Mesenchymal stem cell (in vitro differentiated cells and primary cell): ENCODE data around the gene GSAP.

Experiments used
- DNase-seq: peaks from one replicate; pipeline ENCODE4 v3.0.0-alpha.2; 2013
- H2AFZ ChIP-seq: one replicate; pipeline ENCODE4 v1.6.1; 2013; ENCODE audit warnings: low read depth, mild to moderate bottlenecking, control low read depth, inconsistent platforms, low read length, moderate library complexity
- H2AK5ac ChIP-seq: 2 replicates; pipeline ENCODE4 v1.6.1; 2013; ENCODE audit warnings: low read length, moderate library complexity, mild to moderate bottlenecking, inconsistent platforms; ENCODE audit not compliant: severe bottlenecking
- H2BK120ac ChIP-seq: one replicate; pipeline ENCODE4 v1.6.1; 2013; ENCODE audit warnings: low read depth, mild to moderate bottlenecking, inconsistent platforms, low read length, moderate library complexity
- H2BK12ac ChIP-seq, 2 experiments: one replicate each; pipeline ENCODE4 v1.6.1; 2013; ENCODE audit warnings: inconsistent platforms in 2 of 2, low read length in 2 of 2, mild to moderate bottlenecking in 2 of 2, moderate library complexity in 2 of 2, control low read depth in 1 of 2
- H2BK15ac ChIP-seq: one replicate; pipeline ENCODE4 v1.6.1; 2013; ENCODE audit warnings: mild to moderate bottlenecking, low read depth, inconsistent platforms; ENCODE audit not compliant: poor library complexity, severe bottlenecking
- H2BK5ac ChIP-seq: 2 replicates; pipeline ENCODE4 v1.6.1; 2013; ENCODE audit warnings: low read depth, mild to moderate bottlenecking, low read length, control low read depth, inconsistent platforms; ENCODE audit not compliant: poor library complexity, severe bottlenecking
- H3K14ac ChIP-seq, 2 experiments: one replicate each; pipeline ENCODE4 v1.6.1; 2013; ENCODE audit warnings: inconsistent platforms in 2 of 2, low read length in 2 of 2, control low read depth in 1 of 2, mild to moderate bottlenecking in 1 of 2, moderate library complexity in 1 of 2
- H3K18ac ChIP-seq, 2 experiments: one replicate each; pipeline ENCODE4 v1.6.1; 2013; ENCODE audit warnings: inconsistent platforms in 2 of 2, low read length in 2 of 2, control low read depth in 1 of 2, low read depth in 1 of 2, mild to moderate bottlenecking in 1 of 2
- H3K23ac ChIP-seq, 2 experiments: one replicate each; pipeline ENCODE4 v1.6.1; 2013; ENCODE audit warnings: inconsistent platforms in 2 of 2, low read length in 2 of 2, mild to moderate bottlenecking in 2 of 2, moderate library complexity in 2 of 2, control low read depth in 1 of 2
- H3K27ac ChIP-seq: 2 replicates; pipeline ENCODE4 v1.5.1; 2013; ENCODE audit warnings: mild to moderate bottlenecking, moderate library complexity, low read length, control low read depth, inconsistent platforms; ENCODE audit not compliant: poor library complexity, severe bottlenecking
- H3K27me3 ChIP-seq, 2 experiments: 2 replicates each; pipeline versions ENCODE4 v1.6.1 to v1.7.0; 2013; ENCODE audit warnings: low read length in 2 of 2, mild to moderate bottlenecking in 2 of 2, moderate library complexity in 2 of 2, control low read depth in 1 of 2, inconsistent platforms in 1 of 2; ENCODE audit not compliant: control insufficient read depth in 1 of 2, insufficient read depth in 1 of 2
- H3K36me3 ChIP-seq, 2 experiments: 2 replicates each; pipeline versions ENCODE4 v1.6.1 to v1.7.0; 2013; ENCODE audit warnings: low read length in 2 of 2, control low read depth in 1 of 2, inconsistent platforms in 1 of 2, low read depth in 1 of 2, mild to moderate bottlenecking in 1 of 2; ENCODE audit not compliant: insufficient read depth in 2 of 2, control insufficient read depth in 1 of 2
- H3K4ac ChIP-seq, 2 experiments: one replicate each; pipeline ENCODE4 v1.6.1; 2013; ENCODE audit warnings: inconsistent platforms in 2 of 2, low read length in 2 of 2, mild to moderate bottlenecking in 2 of 2, moderate library complexity in 2 of 2, control low read depth in 1 of 2, low read depth in 1 of 2
- H3K4me1 ChIP-seq: 2 replicates; pipeline ENCODE4 v1.6.1; 2013; ENCODE audit warnings: low read depth, low read length, control low read depth; ENCODE audit not compliant: control insufficient read depth, insufficient read depth
- H3K4me2 ChIP-seq: 2 replicates; pipeline ENCODE4 v1.6.1; 2013; ENCODE audit warnings: low read length, mild to moderate bottlenecking, inconsistent platforms; ENCODE audit not compliant: poor library complexity, severe bottlenecking
- H3K4me3 ChIP-seq, 2 experiments: 2 replicates each; pipeline versions ENCODE4 v1.5.1 to v1.7.0; 2013; ENCODE audit warnings: low read length in 2 of 2, mild to moderate bottlenecking in 2 of 2, control low read depth in 1 of 2, low read depth in 1 of 2; ENCODE audit not compliant: insufficient read depth in 1 of 2
- H3K79me1 ChIP-seq: replicated peaks from 2 replicates; pipeline ENCODE4 v1.6.1; 2013; ENCODE audit warnings: mild to moderate bottlenecking, control low read depth, low read length, inconsistent platforms; ENCODE audit not compliant: poor library complexity, severe bottlenecking
- H3K9ac ChIP-seq: 2 replicates; pipeline ENCODE4 v1.7.0; 2013; ENCODE audit warnings: mild to moderate bottlenecking, low read length, moderate library complexity
- H3K9me3 ChIP-seq: 2 replicates; pipeline ENCODE4 v1.7.0; 2013; ENCODE audit warnings: mild to moderate bottlenecking, low read length; ENCODE audit not compliant: control insufficient read depth
- H4K8ac ChIP-seq: one replicate; pipeline ENCODE4 v1.6.1; 2013; ENCODE audit warnings: inconsistent platforms, mild to moderate bottlenecking, low read length, moderate library complexity
- H4K91ac ChIP-seq: one replicate; pipeline ENCODE4 v1.6.1; 2013; ENCODE audit warnings: mild to moderate bottlenecking, low read length, inconsistent platforms
- WGBS: methylation state at CpG from one replicate; pipeline ENCODE4 v1.1.7; 2013; ENCODE audit warnings: mixed read lengths; 5-methylcytosine and 5-hydroxymethylcytosine counted together

Gene GSAP

GRCh38 chr7:77290425-77290824 lies 125.7 kb downstream of the GSAP start:
- Histone ChIP-seq H3K4me2 (no peak overlapping the region), H2BK15ac (no peak overlapping the region), H3K36me3 (peaks cover 6 to 7% of the 10 kb centered on the region in 2 experiments), H3K79me1 (no peaks in the 10 kb centered on the region), H3K14ac (no peak overlapping the region), H3K4me3 (no peak overlapping the region), H3K4me1 (no peaks in the 10 kb centered on the region), H4K91ac (no peak overlapping the region), H3K18ac (no peak overlapping the region), H3K27me3 (no peaks in the 10 kb centered on the region), H3K9me3 (no peaks in the 10 kb centered on the region), H4K8ac (no peak overlapping the region), H3K23ac (no peak overlapping the region), H2BK12ac (no peak overlapping the region), H2BK5ac (no peak overlapping the region), H2AFZ (no peak overlapping the region), H2BK120ac (no peak overlapping the region), H3K27ac (no peak overlapping the region), H3K4ac (no peak overlapping the region), H3K9ac (no peak overlapping the region), H2AK5ac (no peak overlapping the region)
- no peak for DNase-seq

GRCh38 chr7:77289387-77289786 lies 126.8 kb downstream of the GSAP start:
- no peak overlapping the region for H3K4ac ChIP-seq
- H3K36me3 ChIP-seq = peaks cover 6 to 7% of the 10 kb centered on the region in 2 experiments
- no peak overlapping the region for H3K27ac ChIP-seq
- H3K9ac ChIP-seq = no peak overlapping the region
- no peaks in the 10 kb centered on the region for H3K4me1 ChIP-seq
- no peak overlapping the region for H3K18ac ChIP-seq
- H3K4me3 ChIP-seq = no peak overlapping the region
- no peak overlapping the region for H4K8ac ChIP-seq
- no peak overlapping the region for H3K4me2 ChIP-seq
- H4K91ac ChIP-seq = no peak overlapping the region
- no peak overlapping the region for H2AFZ ChIP-seq
- DNase-seq = no peak
- WGBS = 96% methylated on average over 2 of the region's 3 CpGs
- no peak overlapping the region for H3K14ac ChIP-seq
- no peaks in the 10 kb centered on the region for H3K27me3 ChIP-seq
- H3K79me1 ChIP-seq = no peaks in the 10 kb centered on the region
- H3K9me3 ChIP-seq = no peaks in the 10 kb centered on the region
- H2BK120ac ChIP-seq = no peak overlapping the region
- H2BK5ac ChIP-seq = no peak overlapping the region
- H2AK5ac ChIP-seq = no peak overlapping the region
- H3K23ac ChIP-seq = no peak overlapping the region
- H2BK12ac ChIP-seq = no peak overlapping the region
- H2BK15ac ChIP-seq = no peak overlapping the region

- no peak overlapping the region for H2BK15ac ChIP-seq
- 47% methylated on average over 5 of the region's 7 CpGs for WGBS
Measured at GRCh38 chr7:77288676-77289320, 127.4 kb downstream of the GSAP start.

GRCh38 chr7:77284616-77285015 lies 131.5 kb downstream of the GSAP start:
- peaks cover 4% of the 10 kb centered on the region for H3K4me1 ChIP-seq
- H2AFZ ChIP-seq = no peak overlapping the region
- H3K27ac ChIP-seq = no peak overlapping the region
- no peak overlapping the region for H2BK5ac ChIP-seq
- no peak overlapping the region for H3K23ac ChIP-seq
- H2BK120ac ChIP-seq = no peak overlapping the region
- H3K14ac ChIP-seq = no peak overlapping the region
- no peak overlapping the region for H3K4me2 ChIP-seq
- no peak overlapping the region for H4K91ac ChIP-seq
- no peak overlapping the region for H3K9ac ChIP-seq
- H2BK12ac ChIP-seq = no peak overlapping the region
- H3K27me3 ChIP-seq = no peaks in the 10 kb centered on the region
- H3K4ac ChIP-seq = no peak overlapping the region
- H3K36me3 ChIP-seq = no peaks in the 10 kb centered on the region
- WGBS = 67% methylated on average over 2 of the region's 2 CpGs
- no peak overlapping the region for H2BK15ac ChIP-seq
- H4K8ac ChIP-seq = no peak overlapping the region
- no peaks in the 10 kb centered on the region for H3K9me3 ChIP-seq
- H3K18ac ChIP-seq = no peak overlapping the region
- no peak for DNase-seq
- H3K4me3 ChIP-seq = no peak overlapping the region
- H2AK5ac ChIP-seq = no peak overlapping the region
- no peaks in the 10 kb centered on the region for H3K79me1 ChIP-seq

More at GRCh38 chr7:77288676-77289320, 127.4 kb downstream of the GSAP start:
- H3K9me3 ChIP-seq = no peaks in the 10 kb centered on the region
- H3K4me2 ChIP-seq = no peak overlapping the region
- no peak overlapping the region for H3K18ac ChIP-seq
- no peak overlapping the region for H3K23ac ChIP-seq
- no peak overlapping the region for H3K4me3 ChIP-seq
- no peak overlapping the region for H2BK12ac ChIP-seq
- peak; percentile 19 for DNase-seq
- H2AFZ ChIP-seq = no peak overlapping the region
- no peak overlapping the region for H3K27ac ChIP-seq
- no peak overlapping the region for H4K91ac ChIP-seq
- H3K27me3 ChIP-seq = no peaks in the 10 kb centered on the region
- no peak overlapping the region for H3K9ac ChIP-seq
- H2AK5ac ChIP-seq = no peak overlapping the region
- H4K8ac ChIP-seq = no peak overlapping the region
- no peak overlapping the region for H2BK5ac ChIP-seq
- peaks cover 3 to 7% of the 10 kb centered on the region in 2 experiments for H3K36me3 ChIP-seq
- H2BK120ac ChIP-seq = no peak overlapping the region
- H3K14ac ChIP-seq = no peak overlapping the region
- H3K4ac ChIP-seq = no peak overlapping the region
- no peaks in the 10 kb centered on the region for H3K79me1 ChIP-seq
- H3K4me1 ChIP-seq = no peaks in the 10 kb centered on the region
